ENCODE data around the gene DIS3.
"Not testable (repeated sequence)": the region's sequence is repeated elsewhere in the genome, so short reads cannot be mapped to it uniquely, and the experiment has no call there.

The DIS3 gene

GRCh38 chr13:72751220-72751619, 30.5 kb downstream of the DIS3 start:
- no peak for DNase-seq
- intact Hi-C loops (cut with DNase I), result no loop called here

- intact Hi-C loops (cut with DNase I), result no loop called here
- DNase-seq, result no peak
These were observed 36.4 kb downstream of the DIS3 start for GRCh38 chr13:72745260-72745659.

- DNase-seq, result no peak
- intact Hi-C loops (cut with DNase I), result no loop called here
These were observed 41.7 kb downstream of the DIS3 start for GRCh38 chr13:72740015-72740414.

DNA sequence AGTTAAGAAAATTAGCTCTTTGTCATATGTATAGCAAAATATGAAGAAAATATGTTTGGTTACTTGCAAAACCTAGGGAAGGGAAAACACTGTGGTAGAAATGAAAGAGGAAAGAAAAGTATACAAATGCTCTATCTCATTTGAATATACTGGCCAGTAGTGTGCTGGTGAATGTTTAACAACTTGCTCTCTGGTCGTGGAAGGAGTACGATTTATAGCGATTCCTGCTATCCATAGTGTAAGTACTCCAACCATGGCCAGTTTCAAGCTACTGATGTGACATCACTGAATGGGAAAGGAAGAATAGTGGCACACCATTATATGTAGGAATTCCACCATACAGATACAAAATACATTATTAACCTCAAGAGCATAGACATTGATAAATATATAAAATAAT, 44.7 kb downstream of the DIS3 start:
- intact Hi-C loops (cut with DNase I), result no loop called here
- no peak for DNase-seq

DNA sequence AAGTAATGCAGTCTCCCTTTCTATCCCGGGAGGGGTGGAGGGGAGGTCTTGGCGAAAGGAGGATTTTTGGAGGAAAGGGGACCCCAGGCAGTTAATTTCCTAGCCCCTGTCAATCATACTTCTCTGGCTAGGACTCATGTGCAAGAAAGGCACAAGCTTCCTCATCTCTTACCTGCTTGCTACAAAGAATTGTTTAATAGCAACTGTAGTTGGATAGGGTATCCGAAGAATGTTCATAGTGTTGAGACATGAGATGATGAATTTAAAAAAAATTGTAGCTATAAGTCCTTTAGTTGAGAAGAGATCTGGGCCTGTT, 53.5 kb downstream of the DIS3 start:
- DNase-seq, result no peak
- intact Hi-C loops (cut with DNase I), result no loop called here

- intact Hi-C loops (cut with DNase I), result loop anchor here (2.0 kb wide), 1 partner anchor 55 kb away; the partner anchor contains the start of gene PIBF1
These were observed 54.0 kb downstream of the DIS3 start, which contains the start of the genes BORA and MZT1 for GRCh38 chr13:72727417-72728289. TSS of gene BORA (plus strand) at chr13:72727923. CDS start at chr13:72728941, 1,018 bp downstream. TSS of gene MZT1 (minus strand) at chr13:72727629. CDS start at chr13:72727602, 27 bp downstream.

DNA sequence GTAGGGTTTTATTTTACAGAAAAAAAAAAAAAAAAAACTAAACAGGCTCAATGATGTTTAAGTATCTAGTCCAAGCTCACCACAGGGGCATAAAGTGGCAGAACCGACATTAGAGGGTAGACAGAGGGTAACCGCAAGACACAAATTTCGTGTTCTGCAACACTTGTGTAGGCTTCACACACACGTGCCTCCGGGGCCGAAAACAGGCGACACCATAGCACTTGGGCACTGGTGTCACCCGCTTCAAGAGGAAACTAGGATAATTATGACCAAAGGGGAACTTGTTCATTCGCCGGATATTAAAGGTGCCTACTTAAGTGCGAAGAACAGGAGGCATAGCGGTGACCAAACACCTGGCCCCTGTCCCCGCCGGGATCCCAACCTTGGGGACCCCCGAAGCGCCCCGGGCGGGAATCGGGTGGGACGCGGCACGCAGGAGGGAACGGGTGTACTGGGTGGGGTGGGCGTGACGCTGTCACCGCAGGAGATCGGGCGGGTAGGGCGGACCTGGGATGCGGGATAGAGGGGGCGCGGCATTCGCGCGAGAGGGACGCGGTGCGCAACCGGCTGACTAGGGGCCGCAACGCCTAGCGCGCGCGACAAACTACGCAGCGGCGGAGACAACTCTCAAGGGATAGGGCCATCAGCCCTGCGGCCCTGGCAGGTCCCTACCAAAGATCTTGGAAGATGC, 54.8 kb downstream of the DIS3 start:
- intact Hi-C loops (cut with DNase I), result loop anchor here (2.0 kb wide), 1 partner anchor 56 kb away; the partner anchor contains the start of gene PIBF1
- DNase-seq, result peak in 7 of 10 donors; percentile 22 to 88 (median 31)

More at GRCh38 chr13:72727417-72728289, 54.0 kb downstream of the DIS3 start, which contains the start of the genes BORA and MZT1:
- DNase-seq, result peak; percentile 85 to 99 (median 93)

- not testable (repeated sequence) for DNase-seq
- intact Hi-C loops (cut with DNase I), result loop anchor here (2.0 kb wide), 1 partner anchor 57 kb away; the partner anchor contains the start of gene PIBF1
These were observed 55.5 kb downstream of the DIS3 start for GRCh38 chr13:72726185-72726584.

- intact Hi-C loops (cut with DNase I), result no loop called here
These were observed 64.9 kb downstream of the DIS3 start for GRCh38 chr13:72716776-72717175.

More at GRCh38 chr13:72716776-72717175, 64.9 kb downstream of the DIS3 start:
- no peak for DNase-seq

All from posterior cingulate gyrus (tissue), 11 donors.